ENCODE measurements around the gene PHC2.
A peak's percentile ranks its signal among the peaks of the same experiment; 100 is the strongest.

Gene PHC2

GRCh38 chr1:33367485-33368405 lies 63.1 kb downstream of the PHC2 start:
- no peaks in the 10 kb centered on the region for H3K36me3 Mint-ChIP-seq (ENCODE audit: low read depth)
- no peaks in the 10 kb centered on the region for H3K27me3 Mint-ChIP-seq
- H3K4me1 Mint-ChIP-seq (ENCODE audit: low read depth) = peaks cover 4% of the 10 kb centered on the region
- no peak overlapping the region for H3K4me3 Mint-ChIP-seq
- H3K27ac Mint-ChIP-seq = no peak overlapping the region
- no peaks in the 10 kb centered on the region for H3K9me3 Mint-ChIP-seq

- Mint-ChIP-seq H3K4me3 (no peak overlapping the region), H3K4me1 (ENCODE audit: low read depth) (peaks cover 4% of the 10 kb centered on the region), H3K27me3 (no peaks in the 10 kb centered on the region), H3K27ac (no peak overlapping the region), H3K9me3 (no peaks in the 10 kb centered on the region), H3K36me3 (ENCODE audit: low read depth) (no peaks in the 10 kb centered on the region)
Observed at GRCh38 chr1:33366762-33367484, 64.0 kb downstream of the PHC2 start.

- Mint-ChIP-seq H3K27me3 (no peaks in the 10 kb centered on the region), H3K9me3 (no peaks in the 10 kb centered on the region), H3K36me3 (ENCODE audit: low read depth) (no peaks in the 10 kb centered on the region), H3K27ac (no peak overlapping the region), H3K4me1 (ENCODE audit: low read depth) (peaks cover 4% of the 10 kb centered on the region), H3K4me3 (no peak overlapping the region)
Observed at GRCh38 chr1:33365560-33365997, 65.3 kb downstream of the PHC2 start.

- no peaks in the 10 kb centered on the region for H3K36me3 Mint-ChIP-seq (ENCODE audit: low read depth)
- no peak overlapping the region for H3K27ac Mint-ChIP-seq
- no peak overlapping the region for H3K4me3 Mint-ChIP-seq
- H3K9me3 Mint-ChIP-seq = no peaks in the 10 kb centered on the region
- H3K4me1 Mint-ChIP-seq (ENCODE audit: low read depth) = peaks cover 4% of the 10 kb centered on the region
- no peaks in the 10 kb centered on the region for H3K27me3 Mint-ChIP-seq
Observed at GRCh38 chr1:33364565-33364918, 66.4 kb downstream of the PHC2 start.

GRCh38 chr1:33363470-33363861 lies 67.4 kb downstream of the PHC2 start:
- H3K4me3 Mint-ChIP-seq = no peak overlapping the region

GRCh38 chr1:33363021-33363420 lies 67.9 kb downstream of the PHC2 start:
- no peaks in the 10 kb centered on the region for H3K27me3 Mint-ChIP-seq
- H3K4me3 Mint-ChIP-seq = no peak overlapping the region
- no peaks in the 10 kb centered on the region for H3K36me3 Mint-ChIP-seq (ENCODE audit: low read depth)
- no peaks in the 10 kb centered on the region for H3K9me3 Mint-ChIP-seq
- no peak overlapping the region for H3K27ac Mint-ChIP-seq
- peaks cover 4% of the 10 kb centered on the region for H3K4me1 Mint-ChIP-seq (ENCODE audit: low read depth)

More at GRCh38 chr1:33363470-33363861, 67.4 kb downstream of the PHC2 start:
- Mint-ChIP-seq H3K27ac (no peak overlapping the region), H3K9me3 (no peaks in the 10 kb centered on the region), H3K36me3 (ENCODE audit: low read depth) (no peaks in the 10 kb centered on the region), H3K27me3 (no peaks in the 10 kb centered on the region), H3K4me1 (ENCODE audit: low read depth) (peaks cover 4% of the 10 kb centered on the region)

- Mint-ChIP-seq H3K36me3 (ENCODE audit: low read depth) (no peaks in the 10 kb centered on the region), H3K4me3 (no peak overlapping the region), H3K9me3 (no peaks in the 10 kb centered on the region), H3K27me3 (no peaks in the 10 kb centered on the region), H3K4me1 (ENCODE audit: low read depth) (no peaks in the 10 kb centered on the region), H3K27ac (no peak overlapping the region)
Observed at GRCh38 chr1:33361532-33362235, 69.2 kb downstream of the PHC2 start.

- H3K4me3 Mint-ChIP-seq = no peak overlapping the region
- H3K27me3 Mint-ChIP-seq = no peaks in the 10 kb centered on the region
- no peaks in the 10 kb centered on the region for H3K4me1 Mint-ChIP-seq (ENCODE audit: low read depth)
- H3K27ac Mint-ChIP-seq = no peak overlapping the region
- H3K36me3 Mint-ChIP-seq (ENCODE audit: low read depth) = no peaks in the 10 kb centered on the region
- H3K9me3 Mint-ChIP-seq = no peaks in the 10 kb centered on the region
Observed at GRCh38 chr1:33360367-33360766, 70.5 kb downstream of the PHC2 start.

GRCh38 chr1:33359931-33360330 lies 71.0 kb downstream of the PHC2 start:
- Mint-ChIP-seq H3K4me1 (ENCODE audit: low read depth) (no peaks in the 10 kb centered on the region), H3K4me3 (no peak overlapping the region), H3K36me3 (ENCODE audit: low read depth) (no peaks in the 10 kb centered on the region), H3K9me3 (no peaks in the 10 kb centered on the region), H3K27me3 (no peaks in the 10 kb centered on the region), H3K27ac (no peak overlapping the region)

- Mint-ChIP-seq H3K27ac (no peak overlapping the region), H3K4me3 (no peak overlapping the region)
Observed at GRCh38 chr1:33358795-33359503, 71.9 kb downstream of the PHC2 start.

GRCh38 chr1:33358114-33358794 lies 72.6 kb downstream of the PHC2 start:
- H3K27ac Mint-ChIP-seq = no peak overlapping the region
- H3K27me3 Mint-ChIP-seq = no peaks in the 10 kb centered on the region
- H3K9me3 Mint-ChIP-seq = no peaks in the 10 kb centered on the region
- no peaks in the 10 kb centered on the region for H3K4me1 Mint-ChIP-seq (ENCODE audit: low read depth)
- H3K4me3 Mint-ChIP-seq = no peak overlapping the region
- H3K36me3 Mint-ChIP-seq (ENCODE audit: low read depth) = no peaks in the 10 kb centered on the region

More at GRCh38 chr1:33358795-33359503, 71.9 kb downstream of the PHC2 start:
- Mint-ChIP-seq H3K4me1 (ENCODE audit: low read depth) (no peaks in the 10 kb centered on the region), H3K9me3 (no peaks in the 10 kb centered on the region), H3K27me3 (no peaks in the 10 kb centered on the region), H3K36me3 (ENCODE audit: low read depth) (no peaks in the 10 kb centered on the region)

GRCh38 chr1:33357099-33357498 lies 73.8 kb downstream of the PHC2 start:
- H3K27me3 Mint-ChIP-seq = no peaks in the 10 kb centered on the region
- no peak overlapping the region for H3K4me3 Mint-ChIP-seq
- no peaks in the 10 kb centered on the region for H3K9me3 Mint-ChIP-seq
- no peaks in the 10 kb centered on the region for H3K4me1 Mint-ChIP-seq (ENCODE audit: low read depth)
- H3K27ac Mint-ChIP-seq = no peak overlapping the region
- no peaks in the 10 kb centered on the region for H3K36me3 Mint-ChIP-seq (ENCODE audit: low read depth)

GRCh38 chr1:33354707-33355316 lies 76.1 kb downstream of the PHC2 start:
- Mint-ChIP-seq H3K4me1 (ENCODE audit: low read depth) (peaks cover 14% of the 10 kb centered on the region), H3K9me3 (no peaks in the 10 kb centered on the region), H3K27me3 (peaks cover 9% of the 10 kb centered on the region), H3K4me3 (no peak overlapping the region), H3K36me3 (ENCODE audit: low read depth) (no peaks in the 10 kb centered on the region), H3K27ac (no peak overlapping the region)

GRCh38 chr1:33353531-33353930 lies 77.4 kb downstream of the PHC2 start:
- H3K27ac Mint-ChIP-seq = peak overlapping the region; percentile 45
- no peaks in the 10 kb centered on the region for H3K9me3 Mint-ChIP-seq
- H3K27me3 Mint-ChIP-seq = peaks cover 9% of the 10 kb centered on the region
- H3K36me3 Mint-ChIP-seq (ENCODE audit: low read depth) = no peaks in the 10 kb centered on the region
- H3K4me1 Mint-ChIP-seq (ENCODE audit: low read depth) = peaks cover 18% of the 10 kb centered on the region
- H3K4me3 Mint-ChIP-seq = no peak overlapping the region

Data from stimulated activated naive CD8-positive, alpha-beta T cell treated with anti-CD3 and anti-CD28 coated beads, Interleukin-15, Interleukin-2, amounts not matched to agents 100 ng/mL and 50 ng/mL, for 24 hours (primary cell).